H7 (cell line): ENCODE measurements around the gene ST6GAL2. TPM values are rescaled to one million over a fixed set of nuclear protein-coding genes. Genes with fewer than 3 reads are reported as not detected.

Source experiments
- DNase-seq: peaks from one replicate; pipeline ENCODE4 v3.0.0; 2012
- H3K27me3 ChIP-seq: 2 replicates; pipeline ENCODE4 v1.6.0; 2011; ENCODE audit warnings: mild to moderate bottlenecking, low read length; ENCODE audit not compliant: control insufficient read depth, insufficient read depth
- H3K36me3 ChIP-seq: replicated peaks from 2 replicates; pipeline ENCODE4 v1.5.1; 2011; ENCODE audit warnings: low read length; ENCODE audit not compliant: control insufficient read depth, insufficient read depth
- H3K4me3 ChIP-seq: 2 replicates; pipeline ENCODE4 v1.5.1; 2011; ENCODE audit warnings: low read depth, mild to moderate bottlenecking, control low read depth, low read length, moderate library complexity; ENCODE audit not compliant: insufficient read depth
- total RNA-seq: library from RNA; depleted of rRNA; stranded (reverse); fragments of >200 nt; shearing (Covaris generic); gene quantifications from 2 replicates; pipeline ENCODE4 v1.2.3, GENCODE V29; 2014

The ST6GAL2 gene
- total RNA-seq, 1 experiment from 2014 or later = 13.1 TPM

- no peaks in the 10 kb centered on the region for H3K36me3 ChIP-seq
- no peaks in the 10 kb centered on the region for H3K27me3 ChIP-seq
- no peak for DNase-seq
- no peak overlapping the region for H3K4me3 ChIP-seq
Measured at GRCh38 chr2:106878206-106878605, 7.8 kb downstream of the ST6GAL2 start.

GRCh38 chr2:106876699-106877098, 9.3 kb downstream of the ST6GAL2 start:
- Histone ChIP-seq H3K27me3 (no peaks in the 10 kb centered on the region), H3K36me3 (no peaks in the 10 kb centered on the region), H3K4me3 (no peak overlapping the region)
- no peak for DNase-seq

- DNase-seq = no peak
- Histone ChIP-seq H3K36me3 (no peaks in the 10 kb centered on the region), H3K27me3 (no peaks in the 10 kb centered on the region), H3K4me3 (no peak overlapping the region)
Measured at GRCh38 chr2:106869512-106870275, 16.3 kb downstream of the ST6GAL2 start.

- Histone ChIP-seq H3K36me3 (no peaks in the 10 kb centered on the region), H3K27me3 (no peaks in the 10 kb centered on the region), H3K4me3 (no peak overlapping the region)
- DNase-seq = no peak
Measured at GRCh38 chr2:106868275-106868674, 17.7 kb downstream of the ST6GAL2 start.

- Histone ChIP-seq H3K27me3 (no peaks in the 10 kb centered on the region), H3K4me3 (no peak overlapping the region), H3K36me3 (no peaks in the 10 kb centered on the region)
- DNase-seq = no peak
Measured at GRCh38 chr2:106867196-106867953, 18.6 kb downstream of the ST6GAL2 start.

GRCh38 chr2:106866641-106867040, 19.3 kb downstream of the ST6GAL2 start:
- Histone ChIP-seq H3K4me3 (no peak overlapping the region), H3K27me3 (no peaks in the 10 kb centered on the region), H3K36me3 (no peaks in the 10 kb centered on the region)
- DNase-seq = no peak

GRCh38 chr2:106864051-106864450, 21.9 kb downstream of the ST6GAL2 start:
- Histone ChIP-seq H3K4me3 (no peak overlapping the region), H3K27me3 (no peaks in the 10 kb centered on the region), H3K36me3 (no peaks in the 10 kb centered on the region)
- no peak for DNase-seq

- no peak for DNase-seq
- no peak overlapping the region for H3K4me3 ChIP-seq
- no peaks in the 10 kb centered on the region for H3K27me3 ChIP-seq
- no peaks in the 10 kb centered on the region for H3K36me3 ChIP-seq
Measured at GRCh38 chr2:106863387-106863786, 22.6 kb downstream of the ST6GAL2 start.

GRCh38 chr2:106859498-106859897, 26.5 kb downstream of the ST6GAL2 start:
- H3K4me3 ChIP-seq = no peak overlapping the region
- no peaks in the 10 kb centered on the region for H3K36me3 ChIP-seq
- DNase-seq = no peak
- H3K27me3 ChIP-seq = no peaks in the 10 kb centered on the region

GRCh38 chr2:106858810-106859209, 27.2 kb downstream of the ST6GAL2 start:
- H3K4me3 ChIP-seq = no peak overlapping the region
- H3K36me3 ChIP-seq = no peaks in the 10 kb centered on the region
- no peak for DNase-seq
- no peaks in the 10 kb centered on the region for H3K27me3 ChIP-seq

GRCh38 chr2:106857882-106858478, 28.0 kb downstream of the ST6GAL2 start:
- Histone ChIP-seq H3K4me3 (no peak overlapping the region), H3K36me3 (no peaks in the 10 kb centered on the region), H3K27me3 (no peaks in the 10 kb centered on the region)
- DNase-seq = no peak

- DNase-seq = no peak
- H3K4me3 ChIP-seq = no peak overlapping the region
- no peaks in the 10 kb centered on the region for H3K36me3 ChIP-seq
- H3K27me3 ChIP-seq = no peaks in the 10 kb centered on the region
Measured at GRCh38 chr2:106853631-106854030, 32.3 kb downstream of the ST6GAL2 start.

GRCh38 chr2:106851881-106852501, 34.0 kb downstream of the ST6GAL2 start:
- DNase-seq = peak; percentile 34
- no peaks in the 10 kb centered on the region for H3K36me3 ChIP-seq
- H3K4me3 ChIP-seq = no peak overlapping the region
- H3K27me3 ChIP-seq = no peaks in the 10 kb centered on the region

- no peaks in the 10 kb centered on the region for H3K36me3 ChIP-seq
Measured at GRCh38 chr2:106851087-106851874, 34.7 kb downstream of the ST6GAL2 start.

More at GRCh38 chr2:106851087-106851874, 34.7 kb downstream of the ST6GAL2 start:
- no peak for DNase-seq
- Histone ChIP-seq H3K4me3 (no peak overlapping the region), H3K27me3 (no peaks in the 10 kb centered on the region)
